HG03039 (cell line): Measurements from ENCODE around the gene GFM1.

ENCODE experiments used
- ATAC-seq: cut with Tn5 transposase; IDR thresholded peaks from one replicate; pipeline ENCODE4 v1.9.1; 2021; ENCODE audit warnings: mild to moderate bottlenecking, moderate library complexity; ENCODE audit not compliant: unreplicated experiment

GFM1 gene

GRCh38 chr3:158723991-158724390 lies 79.7 kb downstream of the GFM1 start:
- no peak for ATAC-seq

- ATAC-seq: no peak
These were observed 81.2 kb downstream of the GFM1 start for GRCh38 chr3:158725348-158726011.

GRCh38 chr3:158727206-158728060 lies 83.1 kb downstream of the GFM1 start:
- peak; percentile 65 for ATAC-seq

GRCh38 chr3:158728061-158728377 lies 83.7 kb downstream of the GFM1 start:
- ATAC-seq: no peak

GRCh38 chr3:158728851-158729250 lies 84.5 kb downstream of the GFM1 start:
- ATAC-seq: no peak

- no peak for ATAC-seq
These were observed 87.2 kb downstream of the GFM1 start for GRCh38 chr3:158731486-158731885.

- ATAC-seq: peak; percentile 80
These were observed 87.9 kb downstream of the GFM1 start, which contains the start of gene RARRES1 for GRCh38 chr3:158731938-158732855. TSS of gene RARRES1 (minus strand) at chr3:158732457. CDS start at chr3:158732415, 42 bp downstream.

GRCh38 chr3:158732856-158733200 lies 88.5 kb downstream of the GFM1 start:
- no peak for ATAC-seq

GRCh38 chr3:158733656-158734055 lies 89.3 kb downstream of the GFM1 start:
- ATAC-seq: no peak

GRCh38 chr3:158735296-158736033 lies 91.1 kb downstream of the GFM1 start:
- ATAC-seq: no peak

- ATAC-seq: no peak
These were observed 93.1 kb downstream of the GFM1 start for GRCh38 chr3:158737410-158737809.

- no peak for ATAC-seq
These were observed 93.8 kb downstream of the GFM1 start for GRCh38 chr3:158737976-158738615.

- ATAC-seq: no peak
These were observed 94.3 kb downstream of the GFM1 start for GRCh38 chr3:158738653-158739052.

- no peak for ATAC-seq
These were observed 94.8 kb downstream of the GFM1 start for GRCh38 chr3:158739078-158739477.

GRCh38 chr3:158739661-158740060 lies 95.3 kb downstream of the GFM1 start:
- no peak for ATAC-seq
